Activated CD4-positive, alpha-beta memory T cell treated with anti-CD3 and anti-CD28 coated beads for 36 hours (primary cell): ENCODE results near the gene ELAC1. TPM values are rescaled to one million over a fixed set of nuclear protein-coding genes. Genes with fewer than 3 reads are reported as not detected.
"Not testable (repeated sequence)": the region's sequence is repeated elsewhere in the genome, so short reads cannot be mapped to it uniquely, and the experiment has no call there.

ENCODE experiments used
- CTCF ChIA-PET: fragments of 350-600 bp; sonication (Branson Sonifier 250); formaldehyde crosslinking; loops from one replicate; lab custom pipeline; 2021; ENCODE audit warnings: antibody characterized with exemption, inconsistent platforms; lab: Charles Lee
- POLR2A ChIA-PET: fragments of 350-600 bp; sonication (Branson Sonifier 250); formaldehyde crosslinking; loops from one replicate; lab custom pipeline; 2021; ENCODE audit warnings: antibody characterized with exemption; lab: Charles Lee
- DNase-seq: peaks from one replicate; pipeline ENCODE4 v3.0.0-alpha.2; 2020
- H3K27ac Mint-ChIP-seq: one replicate; pipeline ENCODE4 v1.8.0; 2021; ENCODE audit warnings: mixed read lengths
- H3K27me3 Mint-ChIP-seq: one replicate; pipeline ENCODE4 v1.8.0; 2021; ENCODE audit warnings: mixed read lengths
- H3K36me3 Mint-ChIP-seq: one replicate; pipeline ENCODE4 v1.8.0; 2021; ENCODE audit warnings: mixed read lengths
- H3K4me1 Mint-ChIP-seq: one replicate; pipeline ENCODE4 v1.8.0; 2021; ENCODE audit warnings: low read depth, mixed read lengths
- H3K4me3 Mint-ChIP-seq: one replicate; pipeline ENCODE4 v1.8.0; 2021; ENCODE audit warnings: mild to moderate bottlenecking, mixed read lengths
- H3K9me3 Mint-ChIP-seq: one replicate; pipeline ENCODE4 v1.8.0; 2021; ENCODE audit warnings: mixed read lengths
- intact Hi-C: fragments of 100-400 bp; cut with micrococcal nuclease; formaldehyde crosslinking; loops from one replicate; pipeline ENCODE4 v1.15.1; 2023
- total RNA-seq, 2 experiments: library from RNA; stranded (reverse); gene quantifications; one replicate each; pipeline ENCODE4 v1.2.3, GENCODE V29; 2021

ELAC1 gene
- total RNA-seq, 2 experiments from 2014 or later, result 4.7 to 5.9 TPM

DNA sequence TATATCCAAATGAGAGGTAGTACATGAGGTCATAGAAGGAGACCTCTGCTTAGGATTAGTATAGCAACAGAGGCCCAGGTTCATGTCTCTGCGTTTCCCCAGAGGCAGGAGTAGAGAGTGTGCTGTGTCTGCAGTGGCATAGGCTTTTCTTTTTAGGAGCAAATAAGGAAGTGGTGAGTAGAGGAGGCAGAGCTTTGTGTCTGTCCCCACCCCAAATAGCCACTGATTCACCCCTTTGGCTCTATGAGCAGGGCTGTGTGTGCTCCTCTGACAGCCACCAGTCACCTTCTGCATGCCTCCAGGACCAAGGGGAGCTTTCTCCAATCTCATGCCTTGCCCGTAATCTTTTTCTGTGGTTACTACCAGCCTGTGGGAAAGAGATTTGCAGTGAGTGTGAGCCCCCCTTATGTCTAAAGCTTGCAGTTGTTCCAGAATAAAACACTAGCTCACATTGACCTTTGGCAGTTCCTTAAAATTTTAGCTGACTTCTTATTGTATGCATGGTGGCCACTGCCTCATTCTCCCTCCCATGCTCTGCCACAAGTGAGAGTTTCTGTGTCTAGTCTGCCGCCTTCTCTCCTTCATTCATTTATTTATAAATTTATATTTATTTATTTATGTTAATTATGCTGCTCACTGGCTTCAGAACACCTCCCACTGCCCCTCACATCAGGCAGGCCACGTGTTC, 23.5 kb upstream of the ELAC1 start:
- POLR2A ChIA-PET, result interaction anchor here (0.5 kb wide), 1 partner anchor 56 kb away, joined by 3 read pairs; no protein-coding TSS in a partner anchor
- DNase-seq, result no peak
- H3K4me1 Mint-ChIP-seq, result peaks cover 3% of the 10 kb centered on the region
- no peaks in the 10 kb centered on the region for H3K9me3 Mint-ChIP-seq
- no peak overlapping the region for H3K27ac Mint-ChIP-seq
- H3K36me3 Mint-ChIP-seq, result peaks cover 14% of the 10 kb centered on the region
- CTCF ChIA-PET, result no interaction called here
- no peak overlapping the region for H3K4me3 Mint-ChIP-seq
- no peaks in the 10 kb centered on the region for H3K27me3 Mint-ChIP-seq
- intact Hi-C loops, result no loop called here

DNA sequence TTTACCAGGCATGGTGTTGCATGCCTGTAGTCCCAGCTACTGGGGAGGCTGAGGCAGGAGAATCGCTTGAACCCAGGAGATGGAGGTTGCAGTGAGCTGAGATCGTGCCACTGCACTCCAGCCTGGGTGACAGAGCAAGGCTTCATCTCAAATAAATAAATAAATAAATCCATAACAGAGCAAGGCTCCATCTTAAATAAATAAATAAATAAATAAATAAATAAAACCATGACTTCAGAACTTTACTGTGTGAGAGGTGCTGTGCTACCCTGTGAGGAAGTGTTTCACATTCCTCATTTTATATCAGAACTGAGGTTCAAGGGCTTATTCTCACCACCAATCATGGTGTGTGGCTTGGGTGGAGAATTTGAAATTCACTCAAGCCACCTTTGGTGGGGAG, 21.9 kb upstream of the ELAC1 start:
- H3K27ac Mint-ChIP-seq, CTCF ChIA-PET, H3K27me3 Mint-ChIP-seq, POLR2A ChIA-PET, H3K4me3 Mint-ChIP-seq, H3K9me3 Mint-ChIP-seq, intact Hi-C loops, H3K4me1 Mint-ChIP-seq, DNase-seq: not testable (repeated sequence)
- peaks cover 12% of the 10 kb centered on the region for H3K36me3 Mint-ChIP-seq

DNA sequence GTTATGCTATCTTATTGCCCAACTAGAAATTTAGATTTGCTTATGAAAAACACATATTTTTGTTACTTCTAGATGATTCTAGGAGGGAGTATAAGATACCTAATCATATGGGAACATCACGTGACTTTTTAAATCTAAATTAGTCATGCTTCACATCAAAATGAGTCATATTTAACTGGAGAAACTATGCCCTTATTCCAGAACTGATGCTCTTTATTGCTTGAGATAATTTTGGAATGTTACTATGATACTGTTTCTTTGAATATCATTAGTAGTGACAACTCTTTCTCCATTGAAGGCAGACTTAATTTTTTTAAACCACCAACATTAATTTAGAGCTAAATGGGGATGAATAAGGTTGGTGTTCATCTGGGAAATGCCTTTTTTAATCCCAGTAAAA, 19.9 kb upstream of the ELAC1 start:
- no peak overlapping the region for H3K4me3 Mint-ChIP-seq
- CTCF ChIA-PET, result interaction anchor here (1.5 kb wide), 1 partner anchor 103 kb away, joined by 3 read pairs; no protein-coding TSS in a partner anchor
- POLR2A ChIA-PET, result no interaction called here
- DNase-seq, result no peak
- H3K9me3 Mint-ChIP-seq, result no peaks in the 10 kb centered on the region
- intact Hi-C loops, result no loop called here
- peaks cover 3% of the 10 kb centered on the region for H3K4me1 Mint-ChIP-seq
- peaks cover 12% of the 10 kb centered on the region for H3K36me3 Mint-ChIP-seq
- H3K27me3 Mint-ChIP-seq, result no peaks in the 10 kb centered on the region
- H3K27ac Mint-ChIP-seq, result peak overlapping the region; percentile 28

DNA sequence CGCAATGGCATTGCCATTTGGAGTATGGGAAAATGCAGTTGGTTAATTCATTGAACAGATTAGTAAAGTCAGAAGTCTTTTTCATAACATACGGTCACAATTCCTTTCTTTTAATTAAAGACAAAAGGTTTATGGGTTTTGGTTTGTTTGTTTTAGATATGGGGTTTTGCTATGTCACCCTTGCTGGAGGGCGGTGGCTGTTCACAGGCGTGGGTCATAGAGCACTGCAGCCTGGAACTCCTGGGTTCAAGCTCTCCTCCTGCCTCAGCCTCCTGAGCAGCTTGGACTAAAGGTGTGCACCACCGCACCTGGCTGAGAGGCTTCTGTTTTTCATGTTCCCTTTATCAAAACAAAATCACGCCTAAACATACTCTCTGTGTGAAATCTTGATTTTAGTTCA, 18.7 kb upstream of the ELAC1 start:
- ChIA-PET CTCF (interaction anchor here (0.9 to 1.2 kb wide), 2 partner anchors 10 to 102 kb away, joined by 3 read pairs; no protein-coding TSS in a partner anchor), POLR2A (interaction anchor here (0.7 kb wide), 1 partner anchor 19 kb away, joined by 5 read pairs; the partner anchor contains the start of gene ELAC1)
- Mint-ChIP-seq H3K36me3 (peaks cover 12% of the 10 kb centered on the region), H3K4me3 (no peak overlapping the region), H3K4me1 (peaks cover 3% of the 10 kb centered on the region), H3K27ac (no peak overlapping the region), H3K9me3 (no peaks in the 10 kb centered on the region), H3K27me3 (no peaks in the 10 kb centered on the region)
- intact Hi-C loops, result no loop called here
- no peak for DNase-seq

DNA sequence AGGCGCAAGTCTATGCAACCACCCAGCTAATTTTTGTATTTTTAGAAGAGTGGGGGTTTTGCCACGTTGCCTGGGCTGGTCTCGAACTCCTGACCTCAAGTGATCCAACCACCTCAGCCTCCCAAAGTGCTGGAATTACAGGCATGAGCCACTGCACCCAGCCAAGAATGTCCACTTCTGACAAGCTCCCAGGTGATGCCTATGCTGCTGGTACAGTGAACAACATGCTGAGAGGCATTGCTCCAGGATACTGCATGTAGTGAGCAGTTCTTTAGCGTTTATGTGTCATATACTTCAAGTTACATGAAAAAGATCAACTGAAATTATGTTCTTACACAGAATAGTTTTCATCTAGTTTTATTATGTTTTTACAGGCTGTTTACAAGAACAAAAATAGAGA, 17.2 kb upstream of the ELAC1 start:
- peaks cover 6% of the 10 kb centered on the region for H3K36me3 Mint-ChIP-seq
- ChIA-PET POLR2A (no interaction called here), CTCF (interaction anchor here (1.2 kb wide), 1 partner anchor 11 kb away, joined by 3 read pairs; no protein-coding TSS in a partner anchor)
- intact Hi-C loops, result no loop called here
- no peaks in the 10 kb centered on the region for H3K9me3 Mint-ChIP-seq
- no peak for DNase-seq
- H3K27ac Mint-ChIP-seq, result no peak overlapping the region
- peaks cover 3% of the 10 kb centered on the region for H3K4me1 Mint-ChIP-seq
- no peak overlapping the region for H3K4me3 Mint-ChIP-seq
- H3K27me3 Mint-ChIP-seq, result no peaks in the 10 kb centered on the region

DNA sequence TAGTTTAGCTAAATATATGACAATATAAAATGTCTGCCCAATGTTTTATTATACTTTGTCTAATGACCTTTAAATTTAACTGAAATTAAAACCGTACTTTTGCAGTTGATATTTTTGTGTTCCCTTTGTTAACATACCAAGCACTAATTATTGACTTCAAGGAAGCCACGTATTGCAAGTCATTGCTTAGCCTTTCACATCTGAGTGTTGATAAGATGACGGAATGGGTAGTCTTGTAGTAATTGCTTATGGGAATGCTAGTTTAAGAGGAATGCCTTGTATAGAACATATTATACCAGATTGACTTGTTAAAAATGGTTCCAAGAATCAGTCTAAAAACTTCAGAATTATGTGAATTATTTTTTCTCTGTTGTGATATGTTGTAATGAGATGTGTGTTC, 14.0 kb upstream of the ELAC1 start:
- DNase-seq, result no peak
- Mint-ChIP-seq H3K27me3 (no peaks in the 10 kb centered on the region), H3K9me3 (no peaks in the 10 kb centered on the region), H3K4me1 (no peaks in the 10 kb centered on the region), H3K36me3 (no peaks in the 10 kb centered on the region), H3K4me3 (no peak overlapping the region), H3K27ac (no peak overlapping the region)
- ChIA-PET CTCF (no interaction called here), POLR2A (no interaction called here)
- intact Hi-C loops, result no loop called here

DNA sequence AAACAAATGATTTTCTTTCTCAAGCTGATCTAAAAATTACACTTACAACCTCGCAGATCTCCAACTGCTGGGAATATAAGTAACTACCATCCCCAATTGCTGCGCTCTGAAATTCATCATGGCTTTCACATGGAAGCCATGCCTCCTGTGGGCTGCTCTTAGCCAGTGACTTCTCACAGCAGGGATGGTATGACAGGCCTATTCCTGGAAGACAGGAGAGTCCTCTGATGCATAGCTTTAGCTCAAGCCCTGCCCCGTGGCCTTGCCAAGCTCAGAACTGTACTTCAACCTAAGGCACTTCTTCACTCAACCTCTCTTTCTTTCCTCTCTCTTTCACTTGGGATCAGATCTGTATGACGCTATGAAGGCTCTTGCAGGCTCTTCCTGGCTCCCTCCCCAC, 12.6 kb upstream of the ELAC1 start:
- ChIA-PET CTCF (interaction anchor here (1.2 kb wide), 1 partner anchor 96 kb away, joined by 4 read pairs; no protein-coding TSS in a partner anchor), POLR2A (no interaction called here)
- Mint-ChIP-seq H3K9me3 (no peaks in the 10 kb centered on the region), H3K4me1 (no peaks in the 10 kb centered on the region), H3K36me3 (no peaks in the 10 kb centered on the region), H3K4me3 (no peak overlapping the region), H3K27ac (no peak overlapping the region), H3K27me3 (no peaks in the 10 kb centered on the region)
- DNase-seq, result no peak
- intact Hi-C loops, result no loop called here

DNA sequence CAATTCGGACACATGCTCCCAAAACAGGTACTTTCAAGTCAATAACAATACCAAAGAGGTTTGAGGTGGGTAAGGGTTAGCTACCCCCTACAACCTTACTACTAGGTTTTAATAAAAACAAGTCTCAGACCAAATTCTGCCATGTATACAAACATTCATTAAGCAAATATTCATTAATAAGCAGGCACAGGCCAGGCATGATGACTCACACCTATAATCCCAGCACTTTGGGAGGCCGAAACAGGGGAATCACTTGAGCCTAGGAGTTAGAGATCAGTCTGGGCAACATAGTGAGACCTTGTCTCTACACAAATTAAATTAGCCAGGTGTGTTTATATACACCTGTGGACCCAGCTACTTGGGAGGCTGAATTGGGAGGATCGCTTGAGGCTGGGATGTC, 11.7 kb upstream of the ELAC1 start:
- no peak overlapping the region for H3K27ac Mint-ChIP-seq
- intact Hi-C loops, result no loop called here
- ChIA-PET POLR2A (no interaction called here), CTCF (interaction anchor here (1.2 kb wide), 1 partner anchor 95 kb away, joined by 4 read pairs; no protein-coding TSS in a partner anchor)
- peaks cover 5% of the 10 kb centered on the region for H3K9me3 Mint-ChIP-seq
- H3K36me3 Mint-ChIP-seq, result peaks cover 3% of the 10 kb centered on the region
- no peak for DNase-seq
- no peak overlapping the region for H3K4me3 Mint-ChIP-seq
- no peaks in the 10 kb centered on the region for H3K27me3 Mint-ChIP-seq
- H3K4me1 Mint-ChIP-seq, result no peaks in the 10 kb centered on the region

DNA sequence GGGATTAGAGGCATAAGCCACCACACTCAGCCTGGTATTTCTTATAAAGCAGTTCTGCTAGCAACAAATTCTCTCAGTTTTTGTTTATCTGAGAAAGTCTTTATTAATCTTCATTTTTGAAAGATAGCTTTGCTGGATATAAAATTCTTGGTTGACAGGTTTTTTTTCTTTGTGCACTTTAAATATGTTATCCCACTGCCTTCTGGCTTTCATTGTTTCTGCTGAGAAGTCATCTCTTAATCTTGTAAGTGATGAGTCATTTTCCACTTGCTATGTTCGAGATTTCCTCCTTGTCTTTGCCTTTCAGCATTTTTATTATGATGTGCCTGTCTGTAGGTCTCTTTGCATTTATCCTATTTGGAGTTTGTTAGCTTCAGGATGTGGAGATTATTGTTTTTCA, 5.9 kb upstream of the ELAC1 start:
- DNase-seq, result no peak
- peaks cover 34% of the 10 kb centered on the region for H3K9me3 Mint-ChIP-seq
- H3K4me1 Mint-ChIP-seq, result no peaks in the 10 kb centered on the region
- no peak overlapping the region for H3K27ac Mint-ChIP-seq
- ChIA-PET POLR2A (interaction anchor here (0.6 kb wide), 1 partner anchor 87 kb away, joined by 5 read pairs; no protein-coding TSS in a partner anchor), CTCF (interaction anchor here (0.6 kb wide), 1 partner anchor 8 kb away, joined by 3 read pairs; no protein-coding TSS in a partner anchor)
- H3K36me3 Mint-ChIP-seq, result peaks cover 22% of the 10 kb centered on the region
- no peaks in the 10 kb centered on the region for H3K27me3 Mint-ChIP-seq
- intact Hi-C loops, result no loop called here
- no peak overlapping the region for H3K4me3 Mint-ChIP-seq

DNA sequence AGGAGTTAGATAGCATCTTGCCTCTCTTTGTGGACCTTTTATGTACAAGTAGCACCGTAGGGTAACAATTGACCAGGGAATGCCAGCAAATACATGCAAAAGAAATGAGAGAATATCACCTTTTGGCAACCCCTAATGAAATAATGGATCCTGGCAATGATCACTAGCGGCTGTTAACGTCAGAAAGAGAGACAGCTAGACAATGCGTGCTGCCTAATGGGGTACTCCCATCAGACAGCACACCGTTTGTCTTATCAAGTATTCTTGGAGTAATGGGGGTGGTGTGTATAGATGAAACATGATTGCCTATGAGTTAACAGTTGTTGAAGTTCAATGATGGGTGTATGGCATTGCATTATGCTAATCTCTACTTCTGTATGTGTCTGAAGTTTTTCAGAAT, 1.6 kb downstream of the ELAC1 start:
- Mint-ChIP-seq H3K27ac (no peak overlapping the region), H3K4me3 (peak overlapping the region; percentile 96), H3K9me3 (no peaks in the 10 kb centered on the region), H3K36me3 (peaks cover 6% of the 10 kb centered on the region), H3K27me3 (no peaks in the 10 kb centered on the region), H3K4me1 (peaks cover 37% of the 10 kb centered on the region)
- intact Hi-C loops, result loop anchor here (2.0 kb wide), 1 partner anchor 81 kb away; no protein-coding TSS in a partner anchor
- POLR2A ChIA-PET, result no interaction called here
- DNase-seq, result no peak
- CTCF ChIA-PET, result no interaction called here

DNA sequence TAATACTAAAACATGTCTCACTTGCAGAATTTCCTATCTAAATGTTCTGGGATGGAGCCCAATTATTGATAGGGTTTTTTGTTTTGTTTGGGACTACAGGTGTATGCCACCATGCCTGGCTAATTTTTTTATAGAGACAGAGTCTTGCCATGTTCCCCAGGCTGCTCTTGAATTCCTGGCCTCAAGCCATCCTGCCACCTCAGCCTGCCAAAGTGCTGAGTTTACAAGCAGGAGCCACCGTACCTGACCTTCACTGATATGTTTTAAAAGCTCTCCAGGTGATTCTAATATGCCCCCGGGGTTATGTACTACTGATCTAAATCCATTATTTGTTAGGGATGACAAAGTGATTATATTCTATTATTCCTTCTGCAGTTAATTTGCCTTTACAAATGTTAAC, 2.2 kb downstream of the ELAC1 start:
- ChIA-PET CTCF (interaction anchor here (0.7 kb wide), 1 partner anchor 8 kb away, joined by 3 read pairs; no protein-coding TSS in a partner anchor), POLR2A (no interaction called here)
- Mint-ChIP-seq H3K4me1 (peaks cover 37% of the 10 kb centered on the region), H3K36me3 (peaks cover 11% of the 10 kb centered on the region), H3K27ac (no peak overlapping the region), H3K27me3 (no peaks in the 10 kb centered on the region), H3K4me3 (no peak overlapping the region), H3K9me3 (no peaks in the 10 kb centered on the region)
- DNase-seq, result no peak
- intact Hi-C loops, result loop anchor here (5.0 kb wide), 3 partner anchors 182 to 227 kb away; partner anchors contain the start of gene MEX3C

DNA sequence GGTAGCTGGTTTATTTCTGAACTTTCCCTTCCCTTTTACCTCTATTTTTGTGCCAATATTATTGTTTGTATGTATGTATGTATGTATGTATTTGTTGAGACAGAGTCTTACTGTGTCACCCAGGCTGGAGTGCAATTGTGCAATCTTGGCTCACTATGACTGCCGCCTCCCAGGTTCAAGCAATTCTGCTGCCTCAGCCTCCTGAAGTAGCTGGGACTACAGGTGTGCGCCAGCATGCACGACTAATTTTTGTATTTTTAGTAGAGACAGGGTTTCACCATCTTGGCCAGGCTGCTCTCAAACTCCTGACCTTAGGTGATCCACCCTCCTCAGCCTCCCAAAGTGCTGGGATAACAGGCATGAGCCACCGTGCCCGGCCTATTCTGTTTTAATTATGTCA, 4.6 kb downstream of the ELAC1 start:
- H3K27ac Mint-ChIP-seq, H3K4me3 Mint-ChIP-seq, POLR2A ChIA-PET, H3K9me3 Mint-ChIP-seq, H3K27me3 Mint-ChIP-seq: not testable (repeated sequence)
- H3K4me1 Mint-ChIP-seq, result peaks cover 36% of the 10 kb centered on the region
- intact Hi-C loops, result loop anchor here (5.0 kb wide), 3 partner anchors 180 to 225 kb away; partner anchors contain the start of gene MEX3C
- peak; percentile 42 for DNase-seq
- CTCF ChIA-PET, result interaction anchor here (0.9 kb wide), 1 partner anchor 94 kb away, joined by 4 read pairs; the partner anchor contains the start of gene ME2
- peaks cover 34% of the 10 kb centered on the region for H3K36me3 Mint-ChIP-seq
